Measurements from ENCODE around the gene GAL.

GRCh38 chr11:68660066-68660810, 24.1 kb upstream of the GAL start:
- TF ChIP-seq CTCF (IDR thresholded peaks at IDR 0.05; ENCODE audit: low read depth, low read length), result no peak
- TF ChIP-seq EZH2phosphoT487 (IDR thresholded peaks at IDR 0.05; ENCODE audit: low read depth), result no peak
